Activated naive CD4-positive, alpha-beta T cell treated with anti-CD3 and anti-CD28 coated beads, Interleukin-2, amount 10 ng/mL, durations not matched to agents 7 days and 5 days (primary cell): ENCODE data around the gene LRG1.
"Not testable (repeated sequence)": the region's sequence is repeated elsewhere in the genome, so short reads cannot be mapped to it uniquely, and the experiment has no call there.

Source experiments
- CTCF ChIA-PET: fragments of 350-600 bp; sonication (Branson Sonifier 250); formaldehyde crosslinking; loops from one replicate; lab custom pipeline; 2021; ENCODE audit warnings: antibody characterized with exemption; lab: Charles Lee
- DNase-seq: peaks from one replicate; pipeline ENCODE4 v3.0.0-alpha.2; 2020
- H3K27ac Mint-ChIP-seq: one replicate; pipeline ENCODE4 v1.8.0; 2021; ENCODE audit warnings: mild to moderate bottlenecking, moderate library complexity, mixed read lengths
- H3K27me3 Mint-ChIP-seq: one replicate; pipeline ENCODE4 v1.8.0; 2021; ENCODE audit warnings: mild to moderate bottlenecking, mixed read lengths
- H3K36me3 Mint-ChIP-seq: one replicate; pipeline ENCODE4 v1.8.0; 2021; ENCODE audit warnings: mixed read lengths
- H3K4me1 Mint-ChIP-seq: one replicate; pipeline ENCODE4 v1.8.0; 2021; ENCODE audit warnings: mixed read lengths
- H3K4me3 Mint-ChIP-seq: one replicate; pipeline ENCODE4 v1.8.0; 2021; ENCODE audit warnings: mild to moderate bottlenecking, moderate library complexity, mixed read lengths
- H3K9me3 Mint-ChIP-seq: one replicate; pipeline ENCODE4 v1.8.0; 2021; ENCODE audit warnings: mixed read lengths

LRG1 gene

DNA sequence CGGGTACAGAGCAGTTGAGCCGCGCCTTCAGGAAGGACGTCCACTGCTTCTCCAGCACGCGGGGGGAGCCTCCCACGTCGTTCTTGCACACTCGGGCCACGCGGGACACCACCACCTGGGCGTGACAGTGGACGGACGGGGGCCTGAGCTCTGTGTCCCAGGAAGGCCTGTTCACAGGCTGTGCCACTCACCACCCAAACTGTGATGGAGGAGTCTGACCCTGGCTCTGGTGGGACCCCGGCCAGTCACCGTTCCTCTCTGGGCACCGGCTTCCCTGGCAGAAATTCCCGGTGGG lies 12.6 kb upstream of the LRG1 start:
- no peak for DNase-seq
- H3K4me1 Mint-ChIP-seq: peaks cover 4% of the 10 kb centered on the region
- no peak overlapping the region for H3K27ac Mint-ChIP-seq
- CTCF ChIA-PET: no interaction called here
- H3K36me3 Mint-ChIP-seq: no peaks in the 10 kb centered on the region
- no peak overlapping the region for H3K4me3 Mint-ChIP-seq
- H3K9me3 Mint-ChIP-seq: peaks cover 1% of the 10 kb centered on the region
- H3K27me3 Mint-ChIP-seq: no peaks in the 10 kb centered on the region

- no peak for DNase-seq
- H3K4me1 Mint-ChIP-seq: no peaks in the 10 kb centered on the region
- H3K4me3 Mint-ChIP-seq: no peak overlapping the region
- no peak overlapping the region for H3K27ac Mint-ChIP-seq
- no peaks in the 10 kb centered on the region for H3K36me3 Mint-ChIP-seq
- H3K27me3 Mint-ChIP-seq: no peaks in the 10 kb centered on the region
- CTCF ChIA-PET: no interaction called here
- no peaks in the 10 kb centered on the region for H3K9me3 Mint-ChIP-seq
Measured at GRCh38 chr19:4550479-4551050, 10.7 kb upstream of the LRG1 start.

DNA sequence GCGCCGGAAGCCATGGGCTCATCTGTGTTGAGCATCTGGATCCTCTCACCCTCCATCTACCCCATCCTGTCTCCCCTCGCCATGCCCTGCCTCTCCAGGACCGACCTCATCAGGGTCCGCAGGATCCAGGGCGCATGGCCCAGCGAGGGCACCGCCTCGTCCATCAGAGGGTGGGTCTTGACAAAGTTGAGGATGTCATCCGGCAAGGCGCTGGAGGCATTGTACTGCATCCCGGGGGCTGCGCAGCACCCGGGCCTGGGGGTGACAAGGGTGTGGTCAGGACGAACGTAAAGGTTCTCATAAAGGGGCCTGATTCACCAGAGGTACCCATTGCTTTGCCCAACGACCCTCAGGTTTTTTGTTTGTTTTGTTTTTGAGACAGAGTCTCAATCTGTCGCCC lies 10.2 kb upstream of the LRG1 start:
- H3K36me3 Mint-ChIP-seq: no peaks in the 10 kb centered on the region
- H3K9me3 Mint-ChIP-seq: no peaks in the 10 kb centered on the region
- DNase-seq: no peak
- no peak overlapping the region for H3K4me3 Mint-ChIP-seq
- H3K4me1 Mint-ChIP-seq: no peaks in the 10 kb centered on the region
- CTCF ChIA-PET: no interaction called here
- no peaks in the 10 kb centered on the region for H3K27me3 Mint-ChIP-seq
- no peak overlapping the region for H3K27ac Mint-ChIP-seq

DNA sequence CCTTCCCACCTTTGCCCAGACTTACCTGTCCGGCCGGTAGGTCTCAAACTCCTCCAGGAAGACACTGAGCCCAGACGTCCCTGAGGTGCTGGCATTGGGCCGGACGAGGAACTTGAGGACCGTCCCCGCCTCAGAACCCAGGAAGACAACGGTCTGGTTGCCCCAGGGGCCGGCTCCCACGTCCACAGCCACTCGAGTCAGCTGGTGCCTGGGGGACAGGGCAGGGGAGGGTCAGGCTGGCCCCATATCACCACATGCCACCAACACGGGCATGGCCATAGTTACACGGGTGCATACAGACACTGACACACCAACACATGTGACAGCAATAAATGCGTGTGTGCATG lies 8.4 kb upstream of the LRG1 start:
- Mint-ChIP-seq H3K4me1 (no peaks in the 10 kb centered on the region), H3K36me3 (no peaks in the 10 kb centered on the region), H3K9me3 (no peaks in the 10 kb centered on the region), H3K4me3 (no peak overlapping the region), H3K27me3 (no peaks in the 10 kb centered on the region), H3K27ac (no peak overlapping the region)
- DNase-seq: no peak
- CTCF ChIA-PET: interaction anchor here (1.3 kb wide), 1 partner anchor 28 kb away, joined by 3 read pairs; no protein-coding TSS in a partner anchor

DNA sequence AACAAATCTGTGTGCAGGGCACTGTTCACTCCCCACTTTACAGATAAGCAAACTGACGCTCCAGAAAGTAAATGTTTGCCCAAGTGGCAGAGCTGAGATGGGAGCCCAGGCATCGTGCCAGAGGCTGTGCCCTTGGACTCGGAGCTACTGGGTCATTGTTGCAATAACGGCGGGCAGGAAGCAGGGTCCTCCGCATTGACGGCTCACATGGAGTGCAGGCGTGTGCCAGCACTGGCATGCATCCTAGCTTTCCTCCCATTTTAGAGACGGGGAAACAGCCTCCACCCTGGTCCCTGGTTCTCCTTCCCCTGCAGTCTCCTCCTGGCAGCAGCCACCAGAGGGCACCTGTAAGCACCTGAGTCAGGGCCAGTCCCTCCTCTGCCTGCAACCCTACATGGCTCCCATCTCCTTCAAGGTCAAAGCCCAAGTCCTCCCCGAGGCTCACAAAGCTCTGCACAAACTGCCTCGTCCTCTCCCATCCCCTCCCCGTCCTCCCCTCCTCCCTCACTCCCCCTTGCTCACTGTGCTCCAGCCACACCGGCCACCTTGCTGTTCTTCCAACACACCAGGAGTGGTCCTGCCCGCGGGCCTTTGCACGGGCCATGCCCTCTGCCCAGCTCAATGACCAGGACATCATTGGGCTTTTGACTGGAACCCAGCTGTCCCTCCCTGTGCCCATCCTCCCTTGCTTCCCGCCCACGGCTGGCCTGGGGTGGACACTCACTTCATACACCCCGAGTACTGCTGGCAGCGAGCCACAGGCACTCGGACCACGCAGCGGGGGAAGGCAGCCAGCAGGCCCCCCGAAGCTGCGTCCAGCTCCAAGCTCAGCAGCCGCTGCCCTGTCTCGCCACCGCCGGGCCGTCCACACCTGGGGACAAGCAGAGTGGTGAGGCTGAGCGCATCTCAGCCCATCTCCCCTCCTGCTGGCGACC lies 7.7 kb upstream of the LRG1 start:
- peak; percentile 35 for DNase-seq
- H3K36me3 Mint-ChIP-seq: no peaks in the 10 kb centered on the region
- no peak overlapping the region for H3K4me3 Mint-ChIP-seq
- no peaks in the 10 kb centered on the region for H3K9me3 Mint-ChIP-seq
- no peak overlapping the region for H3K27ac Mint-ChIP-seq
- no peaks in the 10 kb centered on the region for H3K4me1 Mint-ChIP-seq
- CTCF ChIA-PET: interaction anchor here (1.0 to 1.3 kb wide), 2 partner anchors 29 kb away, joined by 3 read pairs; no protein-coding TSS in a partner anchor
- no peaks in the 10 kb centered on the region for H3K27me3 Mint-ChIP-seq

DNA sequence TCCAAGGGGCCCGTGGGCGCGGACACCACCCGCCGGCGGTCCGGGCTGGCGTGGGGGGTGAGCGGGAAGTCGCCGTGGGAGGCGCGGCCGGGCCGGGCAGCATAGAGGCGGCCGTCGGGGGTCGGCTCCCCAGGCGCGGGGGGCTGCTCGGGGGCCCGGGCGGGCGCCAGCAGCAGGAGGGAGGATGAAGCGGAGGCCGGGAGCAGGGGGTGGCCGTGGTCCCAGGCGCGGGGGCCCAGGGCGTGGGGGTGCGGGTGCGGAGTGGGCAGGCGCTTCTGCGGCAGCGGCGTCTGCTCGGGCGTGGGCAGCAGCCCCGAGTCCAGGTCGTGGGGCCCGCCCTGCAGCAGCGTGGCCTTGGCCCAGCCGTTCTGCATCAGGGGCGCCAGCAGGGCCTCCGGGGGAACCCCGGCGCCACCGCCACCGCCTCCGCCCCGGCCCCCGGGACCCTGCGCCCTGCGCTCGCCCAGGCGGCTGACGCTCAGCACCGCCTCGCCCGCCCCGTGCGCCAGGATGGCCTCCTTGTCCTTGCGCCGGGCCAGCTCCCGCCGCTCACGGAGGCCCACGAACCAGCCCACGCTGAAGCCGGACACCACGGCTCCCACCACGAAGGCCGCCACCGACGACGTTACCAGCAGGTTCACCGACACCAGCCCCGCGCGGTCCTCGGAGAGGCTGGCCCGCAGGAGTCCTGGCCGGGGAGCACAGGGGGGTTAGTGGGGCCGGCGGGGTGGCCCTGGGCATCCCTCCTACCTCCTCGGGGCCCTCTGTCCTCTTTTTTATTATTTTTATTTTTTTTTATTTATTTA lies 4.2 kb upstream of the LRG1 start:
- no peak overlapping the region for H3K27ac Mint-ChIP-seq
- H3K9me3 Mint-ChIP-seq: peaks cover 3% of the 10 kb centered on the region
- peaks cover under 1% of the 10 kb centered on the region for H3K27me3 Mint-ChIP-seq
- CTCF ChIA-PET: no interaction called here
- no peak overlapping the region for H3K4me3 Mint-ChIP-seq
- DNase-seq: no peak
- no peaks in the 10 kb centered on the region for H3K36me3 Mint-ChIP-seq
- peaks cover 6% of the 10 kb centered on the region for H3K4me1 Mint-ChIP-seq

DNA sequence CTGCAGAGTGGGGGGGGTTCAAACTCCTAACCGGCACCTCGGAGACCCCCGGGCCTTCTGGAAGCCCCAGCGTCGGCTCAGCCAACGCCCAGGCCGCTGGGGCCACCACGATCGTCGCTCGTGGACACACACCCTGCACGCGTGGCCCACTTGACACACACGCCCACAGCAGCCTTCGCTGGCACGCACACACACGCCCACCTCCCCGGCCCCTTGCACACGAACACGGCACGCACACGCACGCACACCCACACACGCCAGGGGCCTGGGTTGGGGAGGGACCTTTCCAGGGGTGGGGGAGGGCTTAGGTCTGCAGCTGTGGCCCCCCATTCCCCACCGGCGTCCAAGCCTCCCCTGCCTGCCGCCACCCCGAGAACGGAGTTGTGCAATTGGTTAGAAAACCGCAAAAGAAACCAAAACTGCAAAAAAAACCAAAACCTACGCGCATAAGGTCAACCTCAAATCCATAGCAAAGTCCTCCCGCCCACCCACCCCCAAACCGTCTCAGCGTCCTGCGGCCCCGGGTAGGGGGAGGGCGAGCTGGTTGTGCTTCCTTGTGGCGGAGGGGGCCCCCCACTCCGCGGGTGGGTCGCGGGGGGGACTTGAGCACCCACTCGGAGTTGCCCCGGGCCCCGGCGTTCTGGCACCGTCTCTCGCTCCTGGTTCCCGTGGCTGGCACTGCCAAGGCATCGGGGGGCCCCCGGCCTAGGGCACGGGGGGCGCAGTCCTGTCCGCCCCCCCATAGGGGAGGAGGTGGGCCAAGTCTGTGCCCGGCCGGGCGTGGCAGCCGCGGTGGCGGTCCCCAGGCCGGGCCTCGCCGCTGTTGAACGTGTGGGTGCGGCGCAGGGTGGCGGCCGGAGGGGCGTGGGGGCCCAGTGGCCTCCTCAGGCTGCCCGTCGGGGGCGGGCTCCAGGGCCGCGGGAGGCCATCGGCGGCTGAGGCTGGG lies 3.3 kb upstream of the LRG1 start:
- CTCF ChIA-PET: no interaction called here
- peaks cover 10% of the 10 kb centered on the region for H3K27me3 Mint-ChIP-seq
- H3K27ac Mint-ChIP-seq: no peak overlapping the region
- DNase-seq: no peak
- H3K36me3 Mint-ChIP-seq: no peaks in the 10 kb centered on the region
- peaks cover 3% of the 10 kb centered on the region for H3K9me3 Mint-ChIP-seq
- peaks cover 6% of the 10 kb centered on the region for H3K4me1 Mint-ChIP-seq
- no peak overlapping the region for H3K4me3 Mint-ChIP-seq

GRCh38 chr19:4541806-4542145 lies 1.9 kb upstream of the LRG1 start:
- H3K36me3 Mint-ChIP-seq, DNase-seq, H3K4me1 Mint-ChIP-seq, H3K9me3 Mint-ChIP-seq, H3K4me3 Mint-ChIP-seq, H3K27ac Mint-ChIP-seq, CTCF ChIA-PET: not testable (repeated sequence)
- peaks cover 19% of the 10 kb centered on the region for H3K27me3 Mint-ChIP-seq

DNA sequence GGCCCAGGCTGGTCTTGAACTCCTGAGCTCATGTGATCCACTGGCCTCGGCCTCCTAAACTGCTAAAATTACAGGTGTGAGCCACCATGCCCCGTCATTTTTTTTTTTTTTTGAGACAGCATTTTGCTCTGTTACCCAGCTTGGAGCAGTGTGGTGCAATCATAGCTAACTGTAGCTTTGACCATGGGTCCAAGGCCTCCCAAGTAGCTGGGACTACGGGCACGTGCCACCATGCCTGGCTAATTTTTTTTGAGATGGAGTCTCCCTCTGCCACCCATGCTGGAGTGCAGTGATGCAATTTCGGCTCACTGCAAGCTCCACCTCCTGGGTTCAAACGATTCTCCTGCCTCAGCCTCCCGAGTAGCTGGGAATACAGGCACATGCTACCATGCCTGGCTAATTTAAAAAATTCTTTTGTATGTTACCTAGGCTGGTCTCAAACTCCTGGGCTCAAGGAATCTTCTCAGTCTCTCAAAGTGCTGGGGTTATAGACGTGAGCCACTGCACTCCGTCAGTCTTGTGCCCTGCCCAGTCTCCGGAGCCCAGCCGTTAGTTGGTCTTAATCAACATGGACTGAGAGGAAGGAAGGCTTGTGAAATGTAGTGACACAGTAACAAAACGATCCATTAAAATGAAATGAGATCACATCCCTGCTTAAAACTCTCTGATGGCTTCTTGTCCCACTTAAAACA lies 1.4 kb upstream of the LRG1 start:
- CTCF ChIA-PET: no interaction called here
- peaks cover 23% of the 10 kb centered on the region for H3K27me3 Mint-ChIP-seq
- H3K4me1 Mint-ChIP-seq: peaks cover 6% of the 10 kb centered on the region
- peaks cover 3% of the 10 kb centered on the region for H3K9me3 Mint-ChIP-seq
- no peaks in the 10 kb centered on the region for H3K36me3 Mint-ChIP-seq
- no peak for DNase-seq
- H3K4me3 Mint-ChIP-seq: no peak overlapping the region
- H3K27ac Mint-ChIP-seq: no peak overlapping the region

DNA sequence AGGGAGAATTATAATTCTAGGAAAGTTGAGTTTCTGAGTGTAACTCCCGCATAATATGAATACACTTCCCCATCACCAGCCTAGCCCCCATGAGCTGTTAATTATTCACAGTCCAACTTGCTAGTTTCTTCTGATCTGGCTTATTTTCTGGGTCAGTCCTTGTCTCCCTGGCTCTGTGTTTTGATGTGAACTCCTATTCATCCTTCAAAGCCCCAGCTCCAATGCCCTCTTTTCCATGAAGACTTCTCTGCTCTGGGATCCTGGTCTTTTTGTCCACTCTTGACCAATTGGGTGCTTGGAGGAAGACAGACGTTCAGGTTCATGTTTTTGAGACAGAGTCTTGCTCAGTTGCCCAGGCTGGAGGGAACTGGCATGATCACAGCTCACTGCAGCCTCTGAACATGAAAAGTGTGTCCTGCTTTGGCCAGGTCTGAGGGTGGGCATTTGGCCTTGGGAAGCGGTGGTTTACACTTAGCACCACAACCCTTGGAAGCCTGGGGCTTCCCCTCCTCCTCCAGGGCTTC lies 605 bp downstream of the LRG1 start:
- no peaks in the 10 kb centered on the region for H3K36me3 Mint-ChIP-seq
- no peak overlapping the region for H3K4me3 Mint-ChIP-seq
- H3K9me3 Mint-ChIP-seq: peaks cover 3% of the 10 kb centered on the region
- no peak overlapping the region for H3K27ac Mint-ChIP-seq
- DNase-seq: no peak
- CTCF ChIA-PET: interaction anchor here (1.4 to 1.8 kb wide), 2 partner anchors 14 to 94 kb away, joined by 4 to 7 read pairs; no protein-coding TSS in a partner anchor
- H3K27me3 Mint-ChIP-seq: peaks cover 42% of the 10 kb centered on the region
- peaks cover 8% of the 10 kb centered on the region for H3K4me1 Mint-ChIP-seq

DNA sequence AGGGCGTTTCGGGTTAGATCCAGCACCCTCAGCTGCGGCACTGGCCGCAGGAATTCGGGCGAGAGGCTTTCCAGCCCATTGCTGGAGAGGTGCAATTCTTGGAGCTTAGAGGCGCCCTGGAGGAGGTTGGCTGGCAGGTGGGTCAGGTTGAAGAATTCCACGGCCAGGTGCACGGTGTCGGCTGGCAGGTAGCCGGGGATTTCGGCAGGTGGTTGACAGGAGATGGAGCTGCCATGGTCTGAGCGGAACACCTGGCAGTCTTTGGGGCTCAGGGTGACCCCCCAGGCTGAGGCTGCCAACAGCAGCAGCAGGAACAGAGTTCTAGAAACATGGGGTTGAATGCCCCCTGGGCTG lies 1.3 kb downstream of the LRG1 start:
- Mint-ChIP-seq H3K4me3 (no peak overlapping the region), H3K27ac (no peak overlapping the region), H3K36me3 (no peaks in the 10 kb centered on the region), H3K27me3 (peaks cover 48% of the 10 kb centered on the region), H3K9me3 (peaks cover 3% of the 10 kb centered on the region), H3K4me1 (peaks cover 8% of the 10 kb centered on the region)
- DNase-seq: no peak
- CTCF ChIA-PET: interaction anchor here (1.8 kb wide), 1 partner anchor 13 kb away, joined by 7 read pairs; no protein-coding TSS in a partner anchor

GRCh38 chr19:4537953-4538600 lies 1.8 kb downstream of the LRG1 start:
- H3K9me3 Mint-ChIP-seq: peaks cover 3% of the 10 kb centered on the region
- CTCF ChIA-PET: interaction anchor here (1.8 kb wide), 1 partner anchor 13 kb away, joined by 7 read pairs; no protein-coding TSS in a partner anchor
- no peak overlapping the region for H3K27ac Mint-ChIP-seq
- DNase-seq: no peak
- peaks cover 53% of the 10 kb centered on the region for H3K27me3 Mint-ChIP-seq
- H3K36me3 Mint-ChIP-seq: no peaks in the 10 kb centered on the region
- no peak overlapping the region for H3K4me3 Mint-ChIP-seq
- H3K4me1 Mint-ChIP-seq: peaks cover 8% of the 10 kb centered on the region

DNA sequence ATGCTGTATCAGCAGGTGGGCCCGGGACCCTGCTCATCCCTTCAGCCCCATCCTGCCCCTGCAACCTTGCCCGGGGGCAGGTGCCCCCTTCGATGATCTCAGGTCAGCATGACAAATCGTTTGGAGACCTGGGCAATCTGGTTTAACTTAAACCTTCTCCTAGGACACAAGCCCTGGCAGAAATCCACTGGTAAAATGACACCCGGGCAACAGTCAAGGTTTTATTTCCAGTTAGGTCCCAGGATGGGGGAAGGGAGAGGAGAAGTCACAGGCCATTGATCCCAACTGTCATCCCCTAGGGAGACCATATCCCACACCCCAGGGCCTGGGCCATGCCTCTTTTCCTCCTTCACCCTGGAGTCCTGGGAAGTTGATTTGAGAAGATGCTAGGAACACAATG lies 3.0 kb downstream of the LRG1 start:
- H3K4me1 Mint-ChIP-seq: peaks cover 8% of the 10 kb centered on the region
- DNase-seq: no peak
- peaks cover 3% of the 10 kb centered on the region for H3K9me3 Mint-ChIP-seq
- no peak overlapping the region for H3K27ac Mint-ChIP-seq
- no peaks in the 10 kb centered on the region for H3K36me3 Mint-ChIP-seq
- CTCF ChIA-PET: no interaction called here
- H3K27me3 Mint-ChIP-seq: peaks cover 60% of the 10 kb centered on the region
- no peak overlapping the region for H3K4me3 Mint-ChIP-seq
